H1 (cell line): ENCODE measurements around the gene DGKI. TPM values are rescaled to one million over a fixed set of nuclear protein-coding genes. Genes with fewer than 3 reads are reported as not detected.

Experiments
- CTCF ChIA-PET: fragments of 300-600 bp; sonication (Branson Sonifier 250); formaldehyde crosslinking; loops from one replicate; lab custom pipeline; 2021; ENCODE audit not compliant: partially characterized antibody; lab: Charles Lee
- POLR2A ChIA-PET: fragments of 300-600 bp; sonication (Branson Sonifier 250); formaldehyde crosslinking; loops from one replicate; lab custom pipeline; 2021; ENCODE audit warnings: inconsistent platforms; ENCODE audit not compliant: partially characterized antibody; lab: Charles Lee
- DNase-seq, 2 experiments: peaks; one replicate each; pipeline versions ENCODE4 v3.0.0 to v3.0.0-alpha.2; 2010 to 2022; ENCODE audit warnings: low spot score in 2 of 2, low read depth in 1 of 2, mixed read lengths in 1 of 2
- FAIRE-seq: peaks from 2 replicates; lab custom pipeline; 2011; peaks lifted over from hg19 to GRCh38; lab: Jason Lieb, UNC
- H2AFZ ChIP-seq: 2 replicates; pipeline ENCODE4 v1.8.1; 2012; ENCODE audit warnings: low read length, inconsistent platforms
- H2AK5ac ChIP-seq: 2 replicates; pipeline ENCODE4 v1.6.1; 2013; ENCODE audit warnings: low read depth, low read length
- H2BK120ac ChIP-seq: replicated peaks from 2 replicates; pipeline ENCODE3; 2013; ENCODE audit warnings: low read depth, low read length, inconsistent platforms
- H2BK12ac ChIP-seq: 2 replicates; pipeline ENCODE4 v1.6.1; 2013; ENCODE audit warnings: low read depth, low read length
- H2BK15ac ChIP-seq: 2 replicates; pipeline ENCODE4 v1.6.1; 2013; ENCODE audit warnings: low read length
- H2BK20ac ChIP-seq: 2 replicates; pipeline ENCODE4 v1.6.1; 2013; ENCODE audit warnings: low read length
- H2BK5ac ChIP-seq: 2 replicates; pipeline ENCODE4 v1.6.1; 2013; ENCODE audit warnings: low read depth, low read length
- H3K14ac ChIP-seq: 2 replicates; pipeline ENCODE4 v1.6.1; 2013; ENCODE audit warnings: inconsistent platforms; ENCODE audit not compliant: insufficient read length
- H3K18ac ChIP-seq: 2 replicates; pipeline ENCODE4 v1.6.1; 2013; ENCODE audit warnings: low read length; ENCODE audit errors: extremely low read depth
- H3K23ac ChIP-seq: 2 replicates; pipeline ENCODE4 v1.6.1; 2013; ENCODE audit warnings: inconsistent platforms; ENCODE audit not compliant: insufficient read length
- H3K23me2 ChIP-seq: 2 replicates; pipeline ENCODE4 v1.6.1; 2013; ENCODE audit warnings: low read depth, low read length
- H3K27ac ChIP-seq: 2 replicates; pipeline ENCODE4 v1.6.1; 2011; ENCODE audit warnings: low read depth, low read length, inconsistent platforms
- H3K27me3 ChIP-seq, 4 experiments: replicated peaks in 1 of 4; 1 replicate in 1 of 4; 2 replicates in 3 of 4; pipeline versions ENCODE4 v1.6.1 to v1.8.1; 2011 to 2013; ENCODE audit warnings: low read length in 3 of 4, mild to moderate bottlenecking in 3 of 4, inconsistent platforms in 2 of 4, mixed read lengths in 2 of 4, moderate library complexity in 1 of 4; ENCODE audit not compliant: control insufficient read depth in 3 of 4, insufficient read depth in 3 of 4; ENCODE audit errors: extremely low read depth in 1 of 4
- H3K36me3 ChIP-seq, 4 experiments: 2 replicates each; pipeline versions ENCODE4 v1.6.1 to v1.8.1; 2011 to 2013; ENCODE audit warnings: mild to moderate bottlenecking in 4 of 4, low read length in 3 of 4, moderate library complexity in 2 of 4, control low read depth in 1 of 4, inconsistent platforms in 1 of 4; ENCODE audit not compliant: insufficient read depth in 4 of 4, control insufficient read depth in 2 of 4
- H3K4ac ChIP-seq: replicated peaks from 2 replicates; pipeline ENCODE3; 2013; ENCODE audit warnings: low read length, low read depth, mixed read lengths, inconsistent platforms; ENCODE audit not compliant: insufficient read length
- H3K4me1 ChIP-seq, 4 experiments: replicated peaks in 1 of 4; 1 replicate in 1 of 4; 2 replicates in 3 of 4; pipeline versions ENCODE4 v1.6.1 to v1.8.1; 2011 to 2013; ENCODE audit warnings: low read length in 3 of 4, inconsistent platforms in 2 of 4, mixed read lengths in 1 of 4; ENCODE audit not compliant: insufficient read depth in 4 of 4, control insufficient read depth in 3 of 4
- H3K4me2 ChIP-seq, 2 experiments: 2 replicates each; pipeline versions ENCODE4 v1.6.1 to v1.8.1; 2011 to 2013; ENCODE audit warnings: low read depth in 2 of 2, low read length in 2 of 2, control low read depth in 1 of 2, inconsistent platforms in 1 of 2, mild to moderate bottlenecking in 1 of 2; ENCODE audit not compliant: insufficient read depth in 1 of 2
- H3K4me3 ChIP-seq, 4 experiments: fragments of 200-600, 300-600 bp in 1 of 4; sonication (generic), shearing (Covaris generic), sonication (Bioruptor Twin) in 1 of 4; 2 replicates each; pipeline versions ENCODE4 v1.5.1 to v1.8.1; 2011 to 2016; ENCODE audit warnings: low read length in 4 of 4, low read depth in 3 of 4, control low read depth in 2 of 4, inconsistent platforms in 2 of 4, mild to moderate bottlenecking in 2 of 4, mixed read lengths in 1 of 4, moderate library complexity in 1 of 4; ENCODE audit not compliant: insufficient read depth in 2 of 4; ENCODE audit errors: extremely low read depth in 1 of 4
- H3K56ac ChIP-seq: replicated peaks from 2 replicates; pipeline ENCODE3; 2013; ENCODE audit warnings: low read depth, mild to moderate bottlenecking, mixed read lengths, low read length, inconsistent platforms; ENCODE audit not compliant: insufficient read length
- H3K79me1 ChIP-seq: 2 replicates; pipeline ENCODE4 v1.6.1; 2013; ENCODE audit warnings: low read depth, low read length, control low read depth
- H3K79me2 ChIP-seq, 2 experiments: 2 replicates each; pipeline versions ENCODE4 v1.6.1 to v1.8.1; 2012 to 2013; ENCODE audit warnings: low read length in 2 of 2, mild to moderate bottlenecking in 2 of 2, inconsistent platforms in 1 of 2; ENCODE audit not compliant: insufficient read depth in 2 of 2, control insufficient read depth in 1 of 2
- H3K9ac ChIP-seq, 4 experiments: replicated peaks in 1 of 4; 1 replicate in 1 of 4; 2 replicates in 3 of 4; pipeline versions ENCODE4 v1.6.1 to v1.8.1; 2011 to 2013; ENCODE audit warnings: low read depth in 3 of 4, low read length in 3 of 4, control low read depth in 2 of 4, mild to moderate bottlenecking in 2 of 4, moderate library complexity in 2 of 4, inconsistent platforms in 1 of 4; ENCODE audit errors: extremely low read depth in 1 of 4
- H3K9me3 ChIP-seq, 2 experiments: 2 replicates each; pipeline versions ENCODE4 v1.6.1 to v1.8.1; 2012 to 2013; ENCODE audit warnings: mild to moderate bottlenecking in 2 of 2, moderate library complexity in 2 of 2, control low read depth in 1 of 2, inconsistent platforms in 1 of 2, low read depth in 1 of 2, low read length in 1 of 2, mixed read lengths in 1 of 2; ENCODE audit not compliant: insufficient read depth in 2 of 2
- H4K20me1 ChIP-seq, 2 experiments: replicated peaks in 1 of 2; 2 replicates each; pipeline versions ENCODE3 to v1.8.1; 2011 to 2013; ENCODE audit warnings: inconsistent platforms in 2 of 2, low read length in 2 of 2, mild to moderate bottlenecking in 1 of 2; ENCODE audit not compliant: insufficient read depth in 2 of 2, control insufficient read depth in 1 of 2
- H4K5ac ChIP-seq: 2 replicates; pipeline ENCODE4 v1.6.1; 2013; ENCODE audit warnings: low read length, low read depth, mixed read lengths, inconsistent platforms; ENCODE audit not compliant: insufficient read length
- H4K8ac ChIP-seq: 2 replicates; pipeline ENCODE4 v1.8.0; 2013; ENCODE audit warnings: mild to moderate bottlenecking, moderate library complexity, low read length, inconsistent platforms; ENCODE audit not compliant: insufficient read depth; ENCODE audit errors: extremely low read depth
- H4K91ac ChIP-seq: replicated peaks from 2 replicates; pipeline ENCODE3; 2013; ENCODE audit warnings: low read length, mixed read lengths, inconsistent platforms; ENCODE audit not compliant: insufficient read length
- EGR1 ChIP-seq: IDR thresholded peaks from 2 replicates; pipeline ENCODE4 v1.6.1; 2011; ENCODE audit warnings: low read depth, low read length, borderline replicate concordance
- HDAC6 ChIP-seq: IDR thresholded peaks from one replicate; pipeline ENCODE4 v1.7.1; 2012; ENCODE audit warnings: low read depth, mild to moderate bottlenecking, inconsistent platforms, low read length, moderate library complexity
- KDM4A ChIP-seq: IDR thresholded peaks from one replicate; pipeline ENCODE4 v1.7.1; 2012; ENCODE audit warnings: low read depth, mild to moderate bottlenecking, moderate library complexity, low read length, inconsistent platforms; ENCODE audit not compliant: severe bottlenecking
- NANOG ChIP-seq: IDR thresholded peaks from 2 replicates; pipeline ENCODE4 v1.6.1; 2011; ENCODE audit warnings: low read length, low read depth, mild to moderate bottlenecking, inconsistent platforms; ENCODE audit not compliant: insufficient read depth, poor library complexity, severe bottlenecking
- SAP30 ChIP-seq: fragments of 300-600 bp; sonication (generic); IDR thresholded peaks from 2 replicates; pipeline ENCODE4 v1.7.1; 2012; ENCODE audit warnings: low read length, moderate library complexity, mild to moderate bottlenecking, inconsistent platforms; ENCODE audit not compliant: insufficient read depth, insufficient replicate concordance
- SIN3A ChIP-seq, 2 experiments: IDR thresholded peaks in 1 of 2; conservative IDR thresholded peaks in 1 of 2; 2 replicates each; pipeline ENCODE4 v1.6.1; 2011 to 2012; ENCODE audit warnings: low read length in 2 of 2, improper control_type of control experiment in 1 of 2, low read depth in 1 of 2, mild to moderate bottlenecking in 1 of 2
- SP2 ChIP-seq: IDR thresholded peaks from 2 replicates; pipeline ENCODE4 v1.6.1; 2012; ENCODE audit warnings: mild to moderate bottlenecking, low read length, inconsistent platforms
- WGBS, 2 experiments: shearing (Covaris generic) in 1 of 2; methylation state at CpG; one replicate each; pipeline versions ENCODE4 v1.1.6 to v1.1.7; 2013 to 2015; ENCODE audit warnings: low lambda C conversion rate in 2 of 2, mixed read lengths in 2 of 2, inconsistent platforms in 1 of 2, low coverage in 1 of 2, missing lambda C conversion rate in 1 of 2; ENCODE audit not compliant: insufficient replicate concordance in 2 of 2, insufficient coverage in 1 of 2, insufficient read length in 1 of 2; ENCODE audit errors: extremely low coverage in 1 of 2, missing lambda C conversion rate in 1 of 2; 5-methylcytosine and 5-hydroxymethylcytosine counted together
- polyA plus RNA-seq, 7 experiments: library from polyadenylated mRNA; depleted of rRNA in 3 of 7; stranded (reverse) in 5 of 7; unstranded in 2 of 7; fragments of >200 nt in 5 of 7; fragments of 200-250 nt in 2 of 7; gene quantifications; 1 replicate in 5 of 7; 2 replicates in 1 of 7; 4 replicates in 1 of 7; pipeline versions ENCODE4 v1.2.1 to v1.2.3, GENCODE V29; 2011 to 2013; ENCODE audit warnings: missing spikeins in 2 of 7, mixed read lengths in 2 of 7
- total RNA-seq: library from RNA; stranded (reverse); fragmentation: NEBNext Ultra II Directional; extraction: Animal tissue kit (Norgen Biotek cat#: 25700); gene quantifications from 2 replicates; pipeline ENCODE4 v1.2.1, GENCODE V29; 2021
- TF ChIP-seq, protein P1 (sequence below), 3 experiments: IDR thresholded peaks; 1 replicate in 2 of 3; 2 replicates in 1 of 3; pipeline versions ENCODE4 v1.5.1 to v1.6.1; 2011; ENCODE audit warnings: low read length in 3 of 3, mild to moderate bottlenecking in 3 of 3, inconsistent platforms in 2 of 3, low read depth in 1 of 3, moderate library complexity in 1 of 3; ENCODE audit not compliant: insufficient read depth in 1 of 3; ENCODE audit errors: control extremely low read depth in 1 of 3

Gene DGKI
- total and polyA plus RNA-seq, 2 of the 8 experiments (the other 6 are each of a cell fraction or from before 2014, with no cell fraction given) = 0.20 to 0.71 TPM

DNA sequence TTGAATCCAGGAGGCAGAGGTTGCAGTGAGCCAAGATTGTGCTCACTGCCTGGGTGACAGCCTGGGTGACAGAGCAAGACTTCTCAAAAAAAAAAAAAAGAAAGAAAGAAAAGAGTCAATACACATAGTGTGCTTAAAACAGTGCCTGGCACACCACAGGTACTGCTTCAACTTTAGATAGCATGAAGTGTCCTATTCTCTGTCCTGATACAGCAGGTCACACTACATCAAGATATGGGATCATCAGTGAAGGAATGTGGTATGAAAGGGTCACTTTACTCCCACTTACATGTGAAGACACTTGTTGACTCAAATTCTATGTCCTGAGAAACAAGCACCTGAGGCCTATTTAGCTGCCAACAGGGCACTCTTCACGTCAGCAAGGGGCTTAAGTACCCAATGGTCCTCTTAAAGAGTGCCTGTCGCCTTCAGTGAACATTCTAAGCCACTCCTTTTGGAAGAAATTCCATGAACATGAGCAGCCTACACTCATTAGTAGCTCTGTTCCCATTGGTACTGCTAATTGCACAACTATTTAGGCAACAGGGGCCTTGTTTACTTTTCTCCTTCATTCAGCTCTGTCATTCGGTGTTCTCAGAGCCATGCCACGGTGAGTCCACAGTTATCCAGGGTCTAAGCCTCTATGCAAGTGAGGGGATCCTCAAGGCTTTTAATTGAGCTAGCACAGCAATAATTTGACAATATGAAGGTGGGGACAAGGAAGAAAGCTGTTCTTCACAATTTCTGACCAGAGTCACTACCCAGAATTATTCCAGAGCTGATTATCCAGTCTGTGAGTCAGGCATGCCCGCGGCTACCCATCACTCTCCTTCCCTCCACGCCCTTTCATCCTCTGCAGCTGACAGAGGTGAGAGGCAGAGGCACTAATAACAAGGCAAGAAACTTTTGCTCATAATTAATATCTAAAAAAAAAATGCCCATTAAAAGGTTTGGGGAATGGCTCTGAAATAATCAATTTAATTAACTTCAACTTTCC is 446.6 kb downstream of the DGKI start:
- FAIRE-seq (no peak), DNase-seq (no peak)
- Histone ChIP-seq H3K9me3 (no peaks in the 10 kb centered on the region), H3K4me2 (no peak overlapping the region), H4K5ac (no peak overlapping the region), H2AK5ac (no peak overlapping the region), H4K8ac (no peak overlapping the region), H2BK120ac (no peak overlapping the region), H3K79me1 (no peaks in the 10 kb centered on the region), H3K4me1 (peaks cover 0 to 7% (median 3%) of the 10 kb centered on the region in 4 experiments; a peak in 3 of 7 replicates), H3K4me3 (no peak overlapping the region), H3K36me3 (no peaks in the 10 kb centered on the region), H3K23ac (no peak overlapping the region), H2BK15ac (no peak overlapping the region), H3K79me2 (no peaks in the 10 kb centered on the region), H2BK20ac (no peak overlapping the region), H3K9ac (no peak overlapping the region), H3K18ac (no peak overlapping the region), H3K27ac (no peak overlapping the region), H2BK5ac (no peak overlapping the region), H2BK12ac (no peak overlapping the region), H3K23me2 (no peaks in the 10 kb centered on the region), H3K27me3 (no peaks in the 10 kb centered on the region), H3K14ac (no peak overlapping the region), H2AFZ (peak overlapping the region; percentile 55; the same call in 1 of the 2 replicates), H3K56ac (no peak overlapping the region), H3K4ac (no peak overlapping the region), H4K20me1 (no peaks in the 10 kb centered on the region), H4K91ac (no peak overlapping the region)
- 71% methylated on average over 7 of the region's 7 CpGs; no CpG with 5 or more reads in 1 of the 2 experiments for WGBS, 2 experiments
- ChIA-PET CTCF (no interaction called here), POLR2A (interaction anchor here (0.9 kb wide), 1 partner anchor 57 kb away, joined by 3 read pairs; no protein-coding TSS in a partner anchor)
- no peak for TF ChIP-seq EGR1
- TF ChIP-seq NANOG = no peak
- no peak for TF ChIP-seq SIN3A (conservative IDR thresholded peaks at IDR 0.05 in 1 of 2, IDR thresholded peaks at IDR 0.05 in 1 of 2; ENCODE audit: low read depth in 1 of 2, low read length in 2 of 2)
- no peak for TF ChIP-seq HDAC6
- no peak for TF ChIP-seq SP2
- TF ChIP-seq, protein P1, sequence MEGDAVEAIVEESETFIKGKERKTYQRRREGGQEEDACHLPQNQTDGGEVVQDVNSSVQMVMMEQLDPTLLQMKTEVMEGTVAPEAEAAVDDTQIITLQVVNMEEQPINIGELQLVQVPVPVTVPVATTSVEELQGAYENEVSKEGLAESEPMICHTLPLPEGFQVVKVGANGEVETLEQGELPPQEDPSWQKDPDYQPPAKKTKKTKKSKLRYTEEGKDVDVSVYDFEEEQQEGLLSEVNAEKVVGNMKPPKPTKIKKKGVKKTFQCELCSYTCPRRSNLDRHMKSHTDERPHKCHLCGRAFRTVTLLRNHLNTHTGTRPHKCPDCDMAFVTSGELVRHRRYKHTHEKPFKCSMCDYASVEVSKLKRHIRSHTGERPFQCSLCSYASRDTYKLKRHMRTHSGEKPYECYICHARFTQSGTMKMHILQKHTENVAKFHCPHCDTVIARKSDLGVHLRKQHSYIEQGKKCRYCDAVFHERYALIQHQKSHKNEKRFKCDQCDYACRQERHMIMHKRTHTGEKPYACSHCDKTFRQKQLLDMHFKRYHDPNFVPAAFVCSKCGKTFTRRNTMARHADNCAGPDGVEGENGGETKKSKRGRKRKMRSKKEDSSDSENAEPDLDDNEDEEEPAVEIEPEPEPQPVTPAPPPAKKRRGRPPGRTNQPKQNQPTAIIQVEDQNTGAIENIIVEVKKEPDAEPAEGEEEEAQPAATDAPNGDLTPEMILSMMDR (IDR thresholded peaks at IDR 0.05; ENCODE audit: control extremely low read depth in 1 of 3, insufficient read depth in 1 of 3, low read depth in 1 of 3, low read length in 3 of 3) = no peak
- TF ChIP-seq KDM4A = no peak
- TF ChIP-seq SAP30 = no peak
